ENCODE results near the gene CPA2.

The CPA2 gene

GRCh38 chr7:130337410-130337971 is 70.8 kb downstream of the CPA2 start:
- POLR2A ChIA-PET = no interaction called here
- CTCF ChIA-PET = interaction anchor here (1.1 kb wide), 1 partner anchor 9 kb away, joined by 3 read pairs; no protein-coding TSS in a partner anchor
- no peak for DNase-seq (ENCODE audit: extremely low spot score)
- TF ChIP-seq CTCF (IDR thresholded peaks at IDR 0.05; ENCODE audit: control extremely low read depth, extremely low read depth, low read depth, missing control alignments) = no peak

GRCh38 chr7:130338233-130338632 is 71.6 kb downstream of the CPA2 start:
- ChIA-PET CTCF (interaction anchor here (1.1 to 1.5 kb wide), 2 partner anchors 8 to 149 kb away, joined by 3 to 4 read pairs; no protein-coding TSS in a partner anchor), POLR2A (no interaction called here)
- no peak for TF ChIP-seq CTCF (IDR thresholded peaks at IDR 0.05; ENCODE audit: control extremely low read depth, extremely low read depth, low read depth, missing control alignments)
- no peak for DNase-seq (ENCODE audit: extremely low spot score)
